Measurements from ENCODE around the gene KDM5A.
A peak's percentile ranks its signal among the peaks of the same experiment; 100 is the strongest.
"Not testable (repeated sequence)": the region's sequence is repeated elsewhere in the genome, so short reads cannot be mapped to it uniquely, and the experiment has no call there.

Gene KDM5A

DNA sequence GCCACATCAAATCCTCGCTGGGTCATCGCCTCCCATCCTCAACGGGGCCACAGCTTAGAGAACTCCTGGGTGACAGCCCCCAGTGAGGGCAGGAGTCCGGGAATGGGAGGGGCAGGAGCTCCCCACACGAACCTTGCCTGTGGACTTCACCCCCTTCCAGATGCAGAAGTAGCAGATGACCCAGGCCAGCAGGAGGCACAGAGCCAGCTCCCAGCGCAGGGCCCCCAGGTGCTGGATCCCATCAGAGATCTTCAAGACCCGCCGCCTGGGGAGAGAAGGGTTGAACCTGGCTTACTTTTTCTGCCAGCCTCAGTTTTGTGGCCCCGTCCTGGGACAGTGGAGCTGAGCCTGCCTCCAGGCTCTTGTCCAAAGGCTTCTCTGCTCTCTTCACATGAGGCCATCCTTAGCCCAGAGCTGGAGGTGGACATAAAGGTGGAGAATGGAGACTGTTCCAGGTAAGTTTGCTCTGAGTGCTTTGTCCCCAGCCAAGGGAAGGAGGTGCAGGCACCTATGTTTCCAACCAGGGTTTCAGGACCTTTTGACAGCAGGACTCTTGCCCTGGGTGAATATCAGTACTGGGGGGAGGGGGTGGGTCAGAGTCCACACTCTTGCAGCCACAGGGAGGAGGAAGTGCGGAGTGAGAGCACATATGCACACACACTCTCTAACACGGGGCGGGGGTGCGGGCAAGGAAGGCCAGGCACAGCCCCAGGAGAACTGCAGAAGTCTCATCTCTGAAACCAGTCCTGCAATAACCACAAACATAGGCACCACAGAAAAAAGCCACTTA, 151.9 kb downstream of the KDM5A start:
- no peak for DNase-seq

- no peak for DNase-seq
Measured at GRCh38 chr12:236445-236844, 152.7 kb downstream of the KDM5A start.

GRCh38 chr12:235967-236366, 153.2 kb downstream of the KDM5A start:
- DNase-seq, result not testable (repeated sequence)

DNA sequence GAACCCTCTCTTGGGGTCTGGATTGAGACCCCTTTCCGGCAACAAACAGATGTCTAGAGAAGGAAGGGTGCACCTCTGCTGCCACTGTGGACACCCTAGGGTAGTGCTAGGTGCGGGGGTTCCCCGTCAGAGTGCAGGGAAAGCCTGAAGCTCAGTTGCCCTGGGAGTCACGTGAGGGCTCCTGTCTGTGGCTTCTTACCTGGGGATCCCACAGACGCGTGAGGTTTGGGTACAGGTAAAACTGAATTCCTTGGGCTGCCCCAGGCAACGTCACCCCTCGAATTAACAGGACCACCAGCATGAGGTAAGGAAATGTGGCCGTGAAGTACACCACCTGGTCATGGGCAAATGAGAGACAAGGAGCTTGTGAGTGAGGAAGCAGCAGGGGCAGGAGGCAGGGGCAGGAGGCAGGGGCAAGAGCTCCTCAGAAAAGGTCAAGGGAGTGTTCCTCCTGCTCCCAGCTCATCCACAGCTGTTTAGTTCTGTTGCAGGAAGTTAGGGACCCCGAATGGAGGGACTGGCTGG, 154.2 kb downstream of the KDM5A start:
- no peak for DNase-seq

- DNase-seq, result no peak
Measured at GRCh38 chr12:234019-234418, 155.1 kb downstream of the KDM5A start.

DNA sequence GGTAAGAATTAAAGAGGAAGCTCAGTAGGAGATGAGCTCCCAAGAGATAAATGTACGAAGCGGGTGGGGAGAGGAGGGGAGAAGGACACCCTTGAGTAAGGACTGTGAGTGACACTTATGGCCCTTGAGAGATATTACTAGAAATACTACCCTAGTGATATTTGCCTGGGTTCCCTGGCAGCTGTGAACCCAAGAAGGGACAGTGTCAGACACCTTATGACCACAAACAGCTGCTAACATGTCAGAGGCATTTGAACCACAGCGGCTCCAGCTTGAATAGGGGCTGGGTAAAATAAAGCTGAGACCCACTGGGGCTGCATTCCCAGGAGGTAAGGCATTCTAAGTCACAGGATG, 155.5 kb downstream of the KDM5A start:
- DNase-seq, result no peak

- no peak for DNase-seq
Measured at GRCh38 chr12:232731-233614, 156.1 kb downstream of the KDM5A start.

- DNase-seq, result peak; percentile 19
Measured at GRCh38 chr12:230925-231671, 158.0 kb downstream of the KDM5A start.

Measured in midbrain (tissue), 1 donor.